Neural cell (in vitro differentiated cells): ENCODE results near the gene TCF15. TPM values are rescaled to one million over a fixed set of nuclear protein-coding genes. Genes with fewer than 3 reads are reported as not detected.

Experiments used
- H2AFZ ChIP-seq: fragments of 200-600, 300-800 bp; sonication (generic), shearing (Covaris generic); 2 replicates; pipeline ENCODE4 v1.6.0; 2014; ENCODE audit warnings: low read depth, mild to moderate bottlenecking, antibody characterized with exemption, low read length, moderate library complexity
- H3F3A ChIP-seq: fragments of 200-600 bp; shearing (Covaris generic); 2 replicates; pipeline ENCODE4 v1.6.1; 2016; ENCODE audit warnings: mild to moderate bottlenecking, moderate library complexity, mixed read lengths, antibody characterized with exemption, low read length; ENCODE audit not compliant: insufficient read depth, poor library complexity, severe bottlenecking
- H3K27ac ChIP-seq: fragments of 200-600, 300-800 bp; sonication (generic), shearing (Covaris generic); 2 replicates; pipeline ENCODE4 v1.5.1; 2014; ENCODE audit warnings: mild to moderate bottlenecking, low read length, moderate library complexity
- H3K27me3 ChIP-seq: fragments of 300-800, 200-600 bp; sonication (generic), shearing (Covaris generic); 2 replicates; pipeline ENCODE4 v1.6.0; 2014; ENCODE audit warnings: mild to moderate bottlenecking, low read depth, low read length, moderate library complexity; ENCODE audit not compliant: insufficient read depth
- H3K36me3 ChIP-seq: fragments of 300-800, 200-600 bp; sonication (generic), shearing (Covaris generic); 2 replicates; pipeline ENCODE4 v1.5.1; 2014; ENCODE audit warnings: mild to moderate bottlenecking, antibody characterized with exemption, low read length, moderate library complexity; ENCODE audit not compliant: insufficient read depth
- H3K4me2 ChIP-seq: fragments of 300-800, 200-600 bp; sonication (generic), shearing (Covaris generic); 2 replicates; pipeline ENCODE4 v1.6.0; 2014; ENCODE audit warnings: mild to moderate bottlenecking, low read length
- H3K4me3 ChIP-seq: fragments of 300-800, 200-600 bp; sonication (generic), shearing (Covaris generic); 2 replicates; pipeline ENCODE4 v1.5.1; 2014; ENCODE audit warnings: mild to moderate bottlenecking, low read length, moderate library complexity
- H3K79me2 ChIP-seq: fragments of 200-600 bp; shearing (Covaris generic); replicated peaks from 2 replicates; pipeline ENCODE4 v1.6.0; 2014; ENCODE audit warnings: mild to moderate bottlenecking, low read length, moderate library complexity; ENCODE audit not compliant: insufficient read depth
- H3K9ac ChIP-seq: fragments of 300-800, 200-600 bp; sonication (generic), shearing (Covaris generic); 2 replicates; pipeline ENCODE4 v1.6.1; 2016; ENCODE audit warnings: mild to moderate bottlenecking, low read length, mixed read lengths
- H3K9me2 ChIP-seq: fragments of 200-600 bp; shearing (Covaris generic); 2 replicates; pipeline ENCODE4 v1.6.1; 2016; ENCODE audit warnings: mild to moderate bottlenecking, low read length, mixed read lengths; ENCODE audit not compliant: insufficient read depth
- H3K9me3 ChIP-seq: fragments of 200-600, 300-800 bp; sonication (generic), shearing (Covaris generic); 2 replicates; pipeline ENCODE4 v1.6.1; 2016; ENCODE audit warnings: mild to moderate bottlenecking, mixed run types, low read length, moderate library complexity, mixed read lengths
- H4K20me1 ChIP-seq: fragments of 200-600 bp; shearing (Covaris generic); 2 replicates; pipeline ENCODE4 v1.6.1; 2016; ENCODE audit warnings: mild to moderate bottlenecking, mixed run types; ENCODE audit not compliant: insufficient read depth
- CTCF ChIP-seq: fragments of 450-650 bp; IDR thresholded peaks from 2 replicates; pipeline ENCODE4 v1.5.1; 2014; ENCODE audit warnings: antibody characterized with exemption, mild to moderate bottlenecking, moderate library complexity; ENCODE audit not compliant: poor library complexity, severe bottlenecking
- EP300 ChIP-seq: fragments of 450-650 bp; conservative IDR thresholded peaks from 2 replicates; pipeline ENCODE4 v1.6.1; 2014; ENCODE audit warnings: antibody characterized with exemption, mild to moderate bottlenecking, moderate library complexity; ENCODE audit not compliant: poor library complexity, severe bottlenecking
- EZH2 ChIP-seq: fragments of 200-600, 300-800 bp; shearing (Covaris generic), sonication (generic); IDR thresholded peaks from 2 replicates; pipeline ENCODE4 v1.6.1; 2014; ENCODE audit warnings: antibody characterized with exemption, low read length, borderline replicate concordance, mild to moderate bottlenecking; ENCODE audit not compliant: insufficient read depth, poor library complexity, severe bottlenecking
- MXI1 ChIP-seq: fragments of 450-650 bp; conservative IDR thresholded peaks from 2 replicates; pipeline ENCODE4 v1.6.1; 2014; ENCODE audit warnings: antibody characterized with exemption, mild to moderate bottlenecking; ENCODE audit not compliant: poor library complexity, severe bottlenecking
- POLR2AphosphoS5 ChIP-seq: IDR thresholded peaks from 2 replicates; pipeline ENCODE4 v1.6.1; 2012
- RAD21 ChIP-seq: fragments of 450-650 bp; conservative IDR thresholded peaks from 2 replicates; pipeline ENCODE4 v1.6.1; 2014; ENCODE audit warnings: antibody characterized with exemption, mild to moderate bottlenecking, moderate library complexity
- REST ChIP-seq: IDR thresholded peaks from 2 replicates; pipeline ENCODE4 v1.6.1; 2012; ENCODE audit warnings: borderline replicate concordance
- SMC3 ChIP-seq: fragments of 450-650 bp; conservative IDR thresholded peaks from 2 replicates; pipeline ENCODE4 v1.6.1; 2014; ENCODE audit warnings: antibody characterized with exemption, mild to moderate bottlenecking, moderate library complexity; ENCODE audit not compliant: poor library complexity
- TAF1 ChIP-seq: IDR thresholded peaks from 2 replicates; pipeline ENCODE4 v1.6.1; 2012; ENCODE audit warnings: low read depth
- polyA plus RNA-seq: library from polyadenylated mRNA; depleted of rRNA; stranded (reverse); fragments of >200 nt; gene quantifications from 2 replicates; pipeline ENCODE4 v1.2.3, GENCODE V29; 2014

The TCF15 gene
- polyA plus RNA-seq, 1 donor from 2014 or later = not detected

GRCh38 chr20:609371-609964 lies 641 bp downstream of the TCF15 start:
- Histone ChIP-seq H3K36me3 (no peaks in the 10 kb centered on the region), H3K9me2 (no peaks in the 10 kb centered on the region), H3K79me2 (no peaks in the 10 kb centered on the region), H3K27ac (no peak overlapping the region), H3F3A (no peaks in the 10 kb centered on the region), H3K4me3 (peak overlapping the region; percentile 28), H3K4me2 (no peak overlapping the region), H4K20me1 (no peaks in the 10 kb centered on the region), H3K27me3 (peaks cover 49% of the 10 kb centered on the region), H3K9ac (no peak overlapping the region), H3K9me3 (no peaks in the 10 kb centered on the region), H2AFZ (no peak overlapping the region)
- TF ChIP-seq CTCF (no peak), TAF1 (no peak), REST (no peak)

GRCh38 chr20:608970-609369 lies 1.1 kb downstream of the TCF15 start:
- Histone ChIP-seq H2AFZ (no peak overlapping the region), H3K79me2 (no peaks in the 10 kb centered on the region), H3K9me2 (no peaks in the 10 kb centered on the region), H3K4me2 (no peak overlapping the region), H3K9ac (no peak overlapping the region), H3K27me3 (peaks cover 49% of the 10 kb centered on the region), H3K4me3 (no peak overlapping the region), H3K36me3 (no peaks in the 10 kb centered on the region), H4K20me1 (no peaks in the 10 kb centered on the region), H3K27ac (no peak overlapping the region), H3K9me3 (no peaks in the 10 kb centered on the region), H3F3A (no peaks in the 10 kb centered on the region)
- TF ChIP-seq REST = no peak
- TF ChIP-seq SMC3 = no peak
- no peak for TF ChIP-seq TAF1
- no peak for TF ChIP-seq EZH2
- TF ChIP-seq MXI1 = no peak
- no peak for TF ChIP-seq CTCF
- TF ChIP-seq POLR2AphosphoS5 = no peak
- TF ChIP-seq EP300 = no peak
- TF ChIP-seq RAD21 = no peak
